Measurements from ENCODE around the gene GPANK1.

DNA sequence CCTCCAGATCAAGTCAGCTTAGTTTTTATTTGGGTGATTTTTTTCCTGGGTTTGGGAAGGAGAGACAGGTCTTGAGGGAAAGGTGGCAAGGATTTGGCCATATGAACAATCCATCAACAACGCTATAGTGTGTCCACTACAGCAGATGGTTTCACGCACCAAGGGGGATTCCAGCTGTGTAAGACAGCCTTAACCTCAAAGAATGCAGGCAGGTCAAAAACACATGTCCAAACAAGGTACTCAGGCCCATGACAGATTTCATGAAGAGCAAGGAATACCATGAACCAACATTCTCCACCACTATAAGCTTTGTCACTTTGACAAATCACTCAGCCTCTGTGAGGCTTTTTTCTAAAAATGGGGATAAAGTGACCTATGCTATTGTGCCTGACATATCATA lies 47.8 kb downstream of the GPANK1 start:
- TF ChIP-seq, protein P1, sequence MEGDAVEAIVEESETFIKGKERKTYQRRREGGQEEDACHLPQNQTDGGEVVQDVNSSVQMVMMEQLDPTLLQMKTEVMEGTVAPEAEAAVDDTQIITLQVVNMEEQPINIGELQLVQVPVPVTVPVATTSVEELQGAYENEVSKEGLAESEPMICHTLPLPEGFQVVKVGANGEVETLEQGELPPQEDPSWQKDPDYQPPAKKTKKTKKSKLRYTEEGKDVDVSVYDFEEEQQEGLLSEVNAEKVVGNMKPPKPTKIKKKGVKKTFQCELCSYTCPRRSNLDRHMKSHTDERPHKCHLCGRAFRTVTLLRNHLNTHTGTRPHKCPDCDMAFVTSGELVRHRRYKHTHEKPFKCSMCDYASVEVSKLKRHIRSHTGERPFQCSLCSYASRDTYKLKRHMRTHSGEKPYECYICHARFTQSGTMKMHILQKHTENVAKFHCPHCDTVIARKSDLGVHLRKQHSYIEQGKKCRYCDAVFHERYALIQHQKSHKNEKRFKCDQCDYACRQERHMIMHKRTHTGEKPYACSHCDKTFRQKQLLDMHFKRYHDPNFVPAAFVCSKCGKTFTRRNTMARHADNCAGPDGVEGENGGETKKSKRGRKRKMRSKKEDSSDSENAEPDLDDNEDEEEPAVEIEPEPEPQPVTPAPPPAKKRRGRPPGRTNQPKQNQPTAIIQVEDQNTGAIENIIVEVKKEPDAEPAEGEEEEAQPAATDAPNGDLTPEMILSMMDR (IDR thresholded peaks at IDR 0.05) = no peak
- TF ChIP-seq POLR2A (IDR thresholded peaks at IDR 0.05) (no peak), EP300 (IDR thresholded peaks at IDR 0.05) (no peak)

Data from ovary (tissue), 3 donors.